GM12878 (cell line): ENCODE measurements around the gene SSH3. TPM values are rescaled to one million over a fixed set of nuclear protein-coding genes. Genes with fewer than 3 reads are reported as not detected.
A peak's percentile ranks its signal among the peaks of the same experiment; 100 is the strongest.

ENCODE experiments used
- BCLAF1 ChIP-seq: fragments of 450-650 bp; IDR thresholded peaks from 2 replicates; pipeline ENCODE4 v1.6.1; 2017; ENCODE audit warnings: antibody characterized with exemption, mild to moderate bottlenecking, moderate library complexity
- BMI1 ChIP-seq: fragments of 450-650 bp; IDR thresholded peaks from 2 replicates; pipeline ENCODE4 v1.6.1; 2016; ENCODE audit warnings: mild to moderate bottlenecking, moderate library complexity, borderline replicate concordance
- CHD1 ChIP-seq: IDR thresholded peaks from 2 replicates; pipeline ENCODE4 v1.6.1; 2012; ENCODE audit warnings: low read depth, low read length, improper control_type of control experiment
- CUX1 ChIP-seq: IDR thresholded peaks from 2 replicates; pipeline ENCODE4 v1.6.1; 2012; ENCODE audit warnings: improper control_type of control experiment, low read depth, low read length; ENCODE audit not compliant: insufficient replicate concordance
- FOXK2 ChIP-seq: fragments of 450-650 bp; IDR thresholded peaks from 2 replicates; pipeline ENCODE4 v1.6.1; 2017; ENCODE audit warnings: mild to moderate bottlenecking, moderate library complexity
- IRF5 ChIP-seq: fragments of 450-650 bp; IDR thresholded peaks from 2 replicates; pipeline ENCODE4 v1.6.1; 2017; ENCODE audit warnings: borderline replicate concordance
- KDM1A ChIP-seq: fragments of 200-600 bp; sonication (generic); IDR thresholded peaks from 2 replicates; pipeline ENCODE4 v1.6.1; 2016; ENCODE audit warnings: borderline replicate concordance
- MLLT1 ChIP-seq: fragments of 450-650 bp; IDR thresholded peaks from 2 replicates; pipeline ENCODE4 v1.6.1; 2016; ENCODE audit warnings: mild to moderate bottlenecking
- MTA3 ChIP-seq: IDR thresholded peaks from 2 replicates; pipeline ENCODE4 v1.6.1; 2012; ENCODE audit warnings: low read length, inconsistent platforms, borderline replicate concordance
- STAT1 ChIP-seq: fragments of 450-650 bp; conservative IDR thresholded peaks from 2 replicates; pipeline ENCODE4 v1.6.1; 2014; ENCODE audit warnings: antibody characterized with exemption, mild to moderate bottlenecking
- SUPT20H ChIP-seq: IDR thresholded peaks from 2 replicates; pipeline ENCODE4 v1.6.1; 2011; ENCODE audit warnings: low read depth, mild to moderate bottlenecking, low read length, moderate library complexity, borderline replicate concordance; ENCODE audit not compliant: control insufficient read depth
- ZBTB33 ChIP-seq: fragments of 450-650 bp; IDR thresholded peaks from 2 replicates; pipeline ENCODE4 v1.6.1; 2017; ENCODE audit warnings: mild to moderate bottlenecking
- ZZZ3 ChIP-seq: IDR thresholded peaks from 2 replicates; pipeline ENCODE4 v1.6.1; 2011; ENCODE audit warnings: low read depth; ENCODE audit not compliant: control insufficient read depth, insufficient read length
- polyA plus RNA-seq, 11 experiments: library from polyadenylated mRNA; depleted of rRNA in 4 of 11; unstranded in 6 of 11; stranded (reverse) in 5 of 11; fragments of >200 nt; fragmentation: Nextera tagmentation in 4 of 11; fragmentation: Illumina TruSeq in 1 of 11; extraction: Ambion mirVana in 4 of 11; extraction: Trizol in 1 of 11; gene quantifications; 1 replicate in 1 of 11; 2 replicates in 10 of 11; pipeline versions ENCODE4 v1.2.1 to v1.2.3, GENCODE V29; 2011 to 2016; ENCODE audit warnings: inconsistent platforms in 2 of 11, missing spikeins in 2 of 11, low read depth in 1 of 11
- total RNA-seq, 4 experiments: library from RNA; depleted of rRNA in 3 of 4; stranded (reverse); fragments of >200 nt in 3 of 4; fragmentation: Illumina TruSeq in 1 of 4; extraction: Trizol in 1 of 4; gene quantifications; 2 replicates each; pipeline versions ENCODE4 v1.2.1 to v1.2.3, GENCODE V29; 2013 to 2021

The SSH3 gene
- total and polyA plus RNA-seq, 10 of the 15 experiments (the other 5 are each of a cell fraction or from before 2014, with no cell fraction given): 0.05 to 0.83 (median 0.28) TPM; not detected in 3

- TF ChIP-seq CUX1 (no peak), ZBTB33 (no peak), MTA3 (no peak), IRF5 (no peak), MLLT1 (peak; percentile 74), ZZZ3 (no peak), CHD1 (0 out of 2 replicates have a peak, but pooled peaks have one; percentile 68), KDM1A (no peak), SUPT20H (no peak), STAT1 (peak; percentile 89; the same call in 1 of the 2 replicates), BMI1 (0 out of 2 replicates have a peak, but pooled peaks have one; percentile 28), FOXK2 (no peak; the same call in 1 of the 2 replicates), BCLAF1 (no peak)
These were observed 50.2 kb downstream of the SSH3 start, which contains the start of gene POLD4 (continued) for GRCh38 chr11:67353317-67354074.
